ENCODE results near the gene KCTD15.

The KCTD15 gene

GRCh38 chr19:33772102-33772857 is 24.4 kb upstream of the KCTD15 start:
- DNase-seq = no peak

- DNase-seq = no peak
Measured at GRCh38 chr19:33772858-33773180, 23.9 kb upstream of the KCTD15 start.

- no peak for DNase-seq
Measured at GRCh38 chr19:33773704-33774624, 22.7 kb upstream of the KCTD15 start.

GRCh38 chr19:33774751-33775150 is 21.9 kb upstream of the KCTD15 start:
- DNase-seq = no peak

GRCh38 chr19:33775731-33776487 is 20.8 kb upstream of the KCTD15 start:
- no peak for DNase-seq

GRCh38 chr19:33777351-33777750 is 19.3 kb upstream of the KCTD15 start:
- no peak for DNase-seq

GRCh38 chr19:33777753-33778088 is 18.9 kb upstream of the KCTD15 start:
- no peak for DNase-seq

- peak; percentile 72 for DNase-seq
Measured at GRCh38 chr19:33778089-33778791, 18.4 kb upstream of the KCTD15 start.

GRCh38 chr19:33779849-33780248 is 16.8 kb upstream of the KCTD15 start:
- no peak for DNase-seq

- no peak for DNase-seq
Measured at GRCh38 chr19:33780251-33780650, 16.4 kb upstream of the KCTD15 start.

GRCh38 chr19:33780746-33781145 is 15.9 kb upstream of the KCTD15 start:
- peak; percentile 25 for DNase-seq

GRCh38 chr19:33781415-33781935 is 15.2 kb upstream of the KCTD15 start:
- no peak for DNase-seq

- peak; percentile 65 for DNase-seq
Measured at GRCh38 chr19:33781996-33782395, 14.7 kb upstream of the KCTD15 start.

GRCh38 chr19:33784432-33784831 is 12.2 kb upstream of the KCTD15 start:
- peak; percentile 25 for DNase-seq

- DNase-seq = peak; percentile 61
Measured at GRCh38 chr19:33785795-33786194, 10.9 kb upstream of the KCTD15 start.

- DNase-seq = no peak
Measured at GRCh38 chr19:33788676-33789075, 8.0 kb upstream of the KCTD15 start.

GRCh38 chr19:33789344-33789743 is 7.3 kb upstream of the KCTD15 start:
- DNase-seq = no peak

- peak; percentile 8 for DNase-seq
Measured at GRCh38 chr19:33794683-33795369, 1.8 kb upstream of the KCTD15 start.

- peak; percentile 93 for DNase-seq
Measured at GRCh38 chr19:33795370-33796163, 1.1 kb upstream of the KCTD15 start.

- peak; percentile 76 for DNase-seq
Measured at GRCh38 chr19:33797802-33798671, 1.4 kb downstream of the KCTD15 start.

Measured in fibroblast of skin of scalp (primary cell).